GM21529 (cell line): ENCODE data around the gene SF3B5.
"Not testable (repeated sequence)": the region's sequence is repeated elsewhere in the genome, so short reads cannot be mapped to it uniquely, and the experiment has no call there.

Source experiments
- ATAC-seq: cut with Tn5 transposase; IDR thresholded peaks from one replicate; pipeline ENCODE4 v1.9.1; 2021; ENCODE audit not compliant: unreplicated experiment

SF3B5 gene

DNA sequence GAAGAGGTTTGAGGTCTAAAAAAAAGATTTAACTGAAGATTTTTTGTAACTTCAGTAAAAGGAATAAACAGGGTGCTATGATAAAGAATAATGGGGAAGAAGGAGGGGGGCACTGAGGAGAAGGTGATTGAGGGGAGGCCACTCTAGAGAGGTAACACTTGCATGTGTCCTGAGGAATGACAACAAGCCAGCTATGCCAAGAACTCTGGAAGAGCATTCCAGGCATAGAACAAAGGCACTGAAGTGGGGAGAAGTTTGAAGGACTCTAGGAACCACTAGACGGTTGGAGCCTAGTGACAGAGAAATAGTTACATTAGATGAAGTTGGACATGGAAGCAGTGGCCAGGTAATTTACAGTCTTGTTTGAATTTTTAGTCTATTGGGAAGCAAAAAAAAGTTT, 10.8 kb upstream of the SF3B5 start:
- ATAC-seq = no peak

DNA sequence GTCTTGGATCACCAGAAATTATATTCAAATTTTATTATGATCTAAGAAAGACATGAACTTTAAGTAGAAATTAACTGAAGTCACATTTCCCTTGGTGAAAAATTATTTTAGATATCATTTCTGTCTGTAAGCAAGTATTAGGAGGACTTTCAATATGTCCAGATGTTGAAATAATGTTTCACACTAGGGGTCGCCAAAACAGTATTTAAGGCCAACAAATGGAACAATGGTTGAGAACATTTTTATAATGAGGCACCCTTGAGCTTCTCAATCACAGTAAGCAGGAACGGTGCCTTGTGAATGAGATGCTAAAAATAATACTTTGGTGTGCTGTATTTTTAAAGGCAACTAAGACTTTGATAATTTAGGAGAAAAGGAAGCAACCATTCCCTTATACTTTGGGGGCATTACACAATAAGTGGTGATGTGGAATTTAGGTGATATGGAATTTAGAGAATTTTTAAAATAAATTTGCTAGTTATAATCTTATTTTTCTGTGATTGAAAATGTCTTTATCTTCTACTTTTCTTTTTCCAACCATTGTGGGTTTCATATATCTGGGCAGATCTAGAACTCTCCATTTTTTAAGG, 9.6 kb upstream of the SF3B5 start:
- peak; percentile 93 for ATAC-seq

DNA sequence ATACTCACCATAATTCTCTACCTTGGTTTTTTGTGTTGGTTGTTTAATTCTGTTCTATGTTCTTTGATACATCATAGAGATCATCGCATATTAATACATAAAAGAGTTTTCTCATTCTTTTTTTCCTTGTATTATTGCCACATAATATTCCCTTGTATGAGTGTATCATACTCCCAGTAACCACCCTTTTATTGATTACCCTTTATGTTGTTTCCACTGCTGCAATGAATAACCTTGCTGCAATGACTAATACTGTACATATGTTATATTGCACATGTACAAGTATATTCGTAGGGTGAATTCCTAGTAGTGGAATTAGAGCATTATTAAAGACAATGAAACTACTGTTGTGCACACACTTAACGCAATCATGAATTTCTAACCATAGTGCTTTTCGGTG, 9.1 kb upstream of the SF3B5 start:
- no peak for ATAC-seq

DNA sequence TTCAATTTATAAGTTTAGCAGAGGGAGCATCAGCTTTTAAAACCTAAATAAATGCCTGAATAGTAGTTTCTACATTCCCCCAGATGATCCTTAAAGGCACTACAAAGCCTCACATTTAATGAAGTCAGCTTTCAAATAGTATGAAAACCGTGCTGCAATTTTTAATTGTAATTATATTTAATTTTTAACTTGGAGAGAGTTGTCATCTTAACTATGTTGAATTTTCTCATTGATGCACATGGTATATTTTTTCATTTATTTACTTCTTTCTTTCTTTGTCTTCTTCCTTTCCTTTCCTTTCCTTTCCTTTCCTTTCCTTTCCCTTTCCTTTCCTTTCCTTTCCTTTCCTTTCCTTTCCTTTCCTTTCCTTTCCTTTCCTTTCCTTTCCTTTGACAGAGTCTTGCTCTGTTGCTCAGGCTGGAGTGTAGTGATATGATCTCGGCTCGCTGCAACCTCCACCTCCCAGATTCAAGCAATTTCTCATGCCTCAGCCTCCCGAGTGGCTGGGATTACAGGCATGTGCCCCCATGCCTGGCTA, 7.7 kb upstream of the SF3B5 start:
- no peak for ATAC-seq

DNA sequence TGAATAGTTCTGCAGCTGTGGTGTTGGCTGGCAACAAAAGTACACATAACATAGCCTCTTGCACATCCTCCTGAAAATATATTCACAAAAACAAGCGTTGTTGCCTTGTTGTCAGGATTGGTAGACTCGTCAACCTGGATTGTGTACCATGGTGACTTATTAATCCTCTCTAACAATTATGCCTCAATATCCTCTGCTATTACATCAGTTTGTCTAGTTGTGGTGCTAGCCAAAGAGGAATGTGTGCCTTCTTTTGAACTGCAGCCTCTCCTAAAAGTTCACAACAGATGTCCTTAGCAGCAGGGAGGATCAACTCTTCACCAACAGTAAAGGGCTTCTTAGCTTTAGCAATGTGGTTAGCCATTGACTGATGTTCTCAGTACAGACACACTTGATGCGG, 3.6 kb upstream of the SF3B5 start:
- no peak for ATAC-seq

DNA sequence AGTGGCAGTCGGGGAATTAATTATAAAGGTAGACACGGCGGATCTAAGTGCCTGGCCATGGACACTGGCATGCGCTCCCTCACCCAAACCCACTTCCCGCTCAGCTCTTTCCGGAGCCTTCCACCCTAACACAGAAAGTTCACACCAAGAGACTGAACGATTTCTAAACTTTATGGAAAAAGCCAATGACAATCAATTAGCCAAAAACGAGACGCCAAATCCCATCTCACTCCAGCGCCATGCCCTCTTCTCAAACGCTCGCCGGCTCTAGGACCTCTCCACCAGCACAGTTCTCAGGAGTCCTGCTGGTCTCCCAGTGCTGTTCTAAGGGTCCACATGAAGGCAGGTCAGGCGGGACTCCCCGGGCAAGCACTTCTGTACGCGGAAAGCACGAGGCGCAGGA, 641 bp downstream of the SF3B5 start:
- ATAC-seq = peak; percentile 0

DNA sequence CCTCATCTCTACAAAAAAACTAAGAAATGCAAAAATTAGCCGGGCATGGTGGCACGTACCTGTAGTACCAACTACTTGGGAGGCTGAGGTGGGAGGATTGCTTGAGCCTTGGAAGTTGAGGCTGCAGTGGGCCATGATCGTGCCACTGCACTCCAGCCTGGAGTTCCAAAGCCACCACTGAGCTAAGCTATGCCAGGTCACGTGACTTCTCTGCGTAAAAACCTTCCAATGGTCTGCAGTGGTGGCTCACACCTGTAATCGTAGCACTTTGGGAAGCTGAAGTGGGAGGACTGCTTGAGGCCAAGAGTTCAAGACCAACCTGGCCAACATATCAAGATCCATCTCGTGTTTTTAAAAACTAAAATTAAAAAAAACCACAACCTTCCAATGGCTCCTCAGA, 1.7 kb downstream of the SF3B5 start:
- ATAC-seq = no peak

DNA sequence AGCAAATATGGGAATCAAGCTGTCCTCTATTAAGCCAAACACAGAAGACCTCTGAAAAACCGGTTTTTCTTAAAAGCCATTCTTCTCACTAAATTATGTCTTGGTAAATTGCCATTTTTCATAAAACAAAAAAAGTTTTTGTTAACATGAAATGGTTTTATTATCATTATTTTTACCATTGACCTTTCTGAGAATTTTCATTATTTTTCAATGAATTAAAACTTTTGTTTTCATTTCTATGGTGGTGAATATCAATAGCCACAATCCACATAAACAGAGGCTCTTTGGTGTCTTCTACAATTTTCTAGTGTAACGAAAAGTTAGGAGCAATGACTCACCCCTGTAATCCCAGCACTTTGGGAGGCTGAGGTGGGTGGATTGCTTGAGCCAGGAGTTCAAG, 2.1 kb downstream of the SF3B5 start:
- ATAC-seq = no peak

DNA sequence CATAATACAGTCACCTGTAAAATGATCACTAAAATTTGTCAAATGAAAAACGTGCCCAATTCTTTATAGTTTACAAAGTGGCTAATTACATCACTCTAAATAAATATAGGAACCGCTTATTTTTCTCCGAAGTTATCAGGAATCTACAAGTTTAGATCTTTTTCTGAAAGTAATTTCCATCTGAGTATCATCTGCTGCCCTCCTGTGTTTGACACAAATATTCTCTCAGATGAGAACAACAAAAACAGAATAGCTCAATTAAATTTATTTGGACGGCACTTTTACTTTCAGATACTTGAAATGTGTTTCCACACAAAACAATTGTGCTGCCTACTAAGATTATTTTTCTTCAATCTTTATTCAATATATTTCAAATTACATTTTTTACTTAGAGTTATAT, 5.0 kb downstream of the SF3B5 start:
- no peak for ATAC-seq

DNA sequence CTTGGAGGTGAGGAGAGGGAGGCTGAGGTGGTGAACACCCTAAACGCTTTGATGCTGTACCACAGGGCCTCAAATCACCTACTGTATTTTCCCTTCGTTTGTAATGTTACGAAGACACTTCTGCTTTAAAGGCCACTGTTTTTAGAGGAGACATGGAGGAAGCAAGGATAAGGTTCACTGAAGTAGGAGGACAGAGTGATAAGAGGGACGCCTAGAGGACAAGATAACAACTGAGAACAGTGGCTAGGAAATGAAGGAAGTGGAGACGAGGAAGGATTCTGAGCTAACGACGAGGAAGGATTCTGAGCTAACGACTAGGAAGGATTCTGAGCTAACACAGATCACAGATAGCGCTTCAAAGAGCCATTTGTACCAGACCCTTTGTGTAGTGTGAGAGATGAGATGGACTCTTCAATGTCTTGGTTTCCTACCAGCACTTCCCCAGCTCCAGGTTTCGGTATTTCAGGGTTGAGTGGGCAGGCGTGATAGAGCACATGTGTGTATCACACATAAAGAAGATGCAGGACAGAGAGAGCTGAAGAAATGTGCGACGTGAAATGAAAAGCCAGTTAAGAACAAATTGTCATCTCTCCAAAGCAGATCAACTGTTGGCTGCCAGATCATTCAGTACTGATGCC, 7.5 kb downstream of the SF3B5 start:
- ATAC-seq = no peak

DNA sequence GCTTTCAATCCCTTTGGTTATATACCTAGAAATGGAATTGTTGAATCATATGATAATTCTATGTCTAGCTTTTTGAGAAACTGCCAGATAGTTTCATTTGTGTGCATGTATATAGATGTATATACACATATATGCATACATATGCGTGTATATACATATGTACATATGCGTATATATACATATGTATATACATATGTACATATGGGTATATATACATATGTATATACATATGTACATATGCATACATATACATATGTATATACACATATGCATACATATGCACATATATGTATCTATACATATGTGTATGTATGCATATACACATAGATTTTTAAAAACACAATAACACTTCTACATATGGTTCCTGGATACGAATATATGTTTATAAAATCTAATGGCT, 8.4 kb downstream of the SF3B5 start:
- ATAC-seq = no peak

DNA sequence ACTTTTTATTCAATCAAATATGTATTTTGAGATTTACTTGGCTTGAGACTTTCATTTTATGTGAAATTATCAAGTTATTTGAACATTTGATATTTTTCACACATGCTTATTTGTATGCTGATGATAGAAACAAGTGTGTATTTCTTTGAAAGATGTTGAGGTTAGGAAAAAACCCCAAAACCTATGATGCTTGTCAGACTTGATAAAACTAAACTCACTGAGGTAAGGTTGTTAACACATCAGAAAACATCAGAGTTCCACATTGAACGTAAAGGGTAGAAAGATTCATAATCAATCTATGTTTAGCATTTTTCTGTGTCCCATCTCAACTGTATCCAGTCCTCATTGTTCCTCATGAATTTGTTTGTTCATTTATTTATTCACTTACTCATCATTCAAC, 12.2 kb downstream of the SF3B5 start:
- no peak for ATAC-seq

DNA sequence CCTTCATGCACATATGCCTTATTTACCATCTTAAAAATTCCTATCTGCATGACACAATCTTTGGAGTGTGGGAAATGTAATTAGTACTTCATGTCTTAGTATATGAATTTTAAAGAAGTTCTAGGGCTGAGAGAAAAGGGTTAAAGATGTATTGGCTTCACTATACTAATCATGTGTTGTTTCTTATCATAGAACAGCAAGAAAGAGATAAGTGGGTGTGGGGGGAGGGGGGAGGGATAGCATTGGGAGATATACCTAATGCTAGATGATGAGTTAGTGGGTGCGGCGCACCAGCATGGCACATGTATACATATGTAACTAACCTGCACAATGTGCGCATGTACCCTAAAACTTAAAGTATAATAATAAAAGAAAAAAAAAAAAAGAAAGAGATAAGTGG, 13.0 kb downstream of the SF3B5 start:
- not testable (repeated sequence) for ATAC-seq

DNA sequence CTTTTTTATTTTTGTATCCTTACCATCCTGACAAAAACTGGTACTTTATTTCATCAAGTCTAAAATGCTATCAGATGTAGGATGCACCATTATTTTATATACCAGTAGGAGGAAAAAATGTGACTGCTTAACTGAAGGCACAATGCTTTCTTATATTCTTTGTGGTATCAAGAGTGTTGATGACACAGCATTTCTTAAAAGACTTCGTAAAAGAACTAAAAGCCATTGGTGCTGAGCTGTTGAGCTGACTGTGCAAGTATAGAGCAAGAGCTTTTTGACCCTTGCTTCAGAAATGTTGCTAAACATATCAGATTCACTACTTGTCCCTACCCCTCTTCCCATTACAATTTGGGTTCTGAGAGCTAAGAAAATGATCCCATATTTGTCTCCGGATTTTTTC, 17.5 kb downstream of the SF3B5 start:
- no peak for ATAC-seq

DNA sequence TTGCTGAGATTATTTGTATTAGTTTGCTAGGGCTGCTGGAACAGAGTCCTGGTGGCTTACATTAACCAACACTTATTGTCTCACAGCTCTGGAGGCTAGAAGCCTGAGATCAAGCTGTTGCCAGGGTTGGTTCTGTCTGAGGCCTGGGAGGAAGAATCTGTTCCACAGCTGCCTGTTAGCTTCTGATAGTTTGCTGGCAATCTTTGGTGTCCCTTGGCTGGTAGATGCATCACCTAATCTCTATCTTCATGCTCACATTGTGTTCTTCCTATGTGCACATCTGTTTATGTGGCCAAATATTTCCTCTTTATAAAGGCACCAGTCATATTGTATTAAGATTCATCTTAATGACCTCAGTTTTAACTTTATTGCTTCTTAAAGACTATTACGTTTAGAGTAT, 19.5 kb downstream of the SF3B5 start:
- no peak for ATAC-seq

DNA sequence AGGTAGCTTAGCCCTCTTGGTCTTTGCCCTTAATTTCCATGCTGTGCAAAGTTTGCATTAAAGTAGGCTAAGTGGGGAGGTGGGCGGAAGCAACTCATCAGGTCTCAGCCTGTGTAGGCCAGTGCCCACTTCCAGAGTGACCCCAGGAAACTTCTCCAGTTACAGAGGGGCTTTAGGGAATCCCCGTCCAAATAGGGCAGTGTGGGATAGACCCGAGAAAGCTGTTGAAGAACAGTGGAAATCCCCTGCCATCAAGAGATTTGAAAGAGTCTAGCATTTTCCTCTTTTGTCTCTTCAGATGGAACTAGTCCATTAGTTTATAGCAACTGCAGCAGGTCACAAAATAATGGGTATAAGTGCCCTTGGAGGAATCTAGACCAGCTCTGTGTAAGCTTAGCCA, 20.2 kb downstream of the SF3B5 start:
- peak; percentile 59 for ATAC-seq

DNA sequence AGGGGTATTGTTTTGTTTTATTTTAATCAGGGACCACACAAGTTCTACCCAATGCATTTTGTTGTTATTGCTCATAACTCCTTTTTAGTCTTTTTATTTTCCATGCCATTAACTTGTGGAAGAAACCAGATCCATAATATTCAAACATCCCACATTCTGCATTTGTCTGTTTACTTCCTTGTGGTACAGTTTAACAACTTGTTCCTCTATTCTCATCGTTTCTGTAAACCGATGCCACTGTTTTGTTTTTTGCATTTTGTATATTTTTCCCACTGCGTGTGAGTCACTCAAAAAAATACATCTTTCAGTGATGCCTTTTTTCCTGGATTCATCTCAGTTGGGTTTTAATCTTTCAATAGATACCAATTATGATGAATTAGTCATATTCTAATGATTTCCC, 22.3 kb downstream of the SF3B5 start:
- ATAC-seq = no peak

DNA sequence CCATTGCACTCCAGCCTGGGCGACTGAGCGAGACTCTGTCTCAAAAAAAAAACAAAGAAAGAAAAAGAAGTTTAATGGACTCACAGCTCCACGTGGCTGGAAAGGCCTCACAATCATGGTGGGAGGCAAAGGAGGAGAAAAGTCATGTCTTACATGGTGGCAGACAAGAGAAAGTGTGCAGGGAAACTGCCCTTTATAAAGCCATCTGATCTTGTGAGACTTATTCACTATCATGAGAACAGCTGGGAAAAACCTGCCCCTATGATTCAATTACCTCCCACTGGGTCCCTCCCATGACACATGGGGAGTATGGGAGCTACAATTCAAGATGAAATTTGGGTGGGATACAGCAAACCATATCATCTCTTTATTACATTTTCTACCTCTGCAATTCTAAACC, 25.9 kb downstream of the SF3B5 start:
- no peak for ATAC-seq

DNA sequence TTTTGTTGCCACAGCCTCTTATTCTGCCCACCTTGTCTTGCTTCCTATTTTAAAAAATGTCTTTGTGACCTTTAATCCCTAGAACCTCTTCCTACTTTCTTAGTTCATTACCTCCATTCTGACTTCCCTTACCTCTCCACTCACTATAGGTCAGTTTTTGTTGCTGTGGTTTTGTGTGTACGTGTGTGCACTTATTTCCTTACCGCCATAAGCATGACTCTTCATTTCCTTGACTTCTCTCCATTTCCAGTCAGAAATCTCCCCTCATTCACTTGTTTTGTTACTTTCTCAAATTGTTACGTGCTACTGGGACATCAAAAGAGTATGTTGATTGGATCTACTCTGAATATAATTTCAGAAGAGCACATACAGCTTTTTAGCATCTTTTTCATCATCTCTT, 26.6 kb downstream of the SF3B5 start:
- no peak for ATAC-seq

DNA sequence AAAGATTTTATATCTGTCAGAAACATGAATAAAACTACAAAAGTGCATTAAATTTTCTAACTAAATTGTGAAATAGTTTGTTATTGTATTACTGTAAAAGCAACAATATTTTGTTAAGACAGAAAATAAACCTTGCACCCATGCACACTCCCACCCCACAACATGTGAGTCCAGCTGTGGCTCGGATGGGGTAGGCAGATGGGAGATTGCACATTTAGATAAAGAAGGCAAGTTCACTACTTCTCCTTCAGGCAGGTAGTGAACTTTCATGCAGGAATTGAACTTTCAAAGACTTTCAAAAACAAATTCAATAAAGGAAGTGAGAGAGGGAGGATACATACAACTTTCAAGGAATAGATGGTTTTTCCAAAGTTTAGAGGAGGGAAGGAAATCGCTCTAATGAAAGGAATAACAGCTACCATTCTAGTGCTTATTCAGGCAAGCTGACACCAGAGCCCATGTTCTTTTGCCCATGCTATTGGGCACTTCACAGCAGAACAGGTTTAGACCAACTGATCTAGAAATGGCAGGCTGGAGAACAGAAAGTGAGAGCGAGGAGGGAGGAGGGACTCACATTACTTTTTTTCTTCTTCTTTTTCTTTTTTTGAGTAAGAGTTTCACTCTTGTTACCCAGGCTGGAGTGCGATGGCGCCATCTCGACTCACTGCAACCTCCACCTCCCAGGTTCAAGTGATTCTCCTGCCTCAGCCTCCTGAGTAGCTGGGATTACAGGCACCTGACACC, 28.5 kb downstream of the SF3B5 start:
- ATAC-seq = peak; percentile 38

DNA sequence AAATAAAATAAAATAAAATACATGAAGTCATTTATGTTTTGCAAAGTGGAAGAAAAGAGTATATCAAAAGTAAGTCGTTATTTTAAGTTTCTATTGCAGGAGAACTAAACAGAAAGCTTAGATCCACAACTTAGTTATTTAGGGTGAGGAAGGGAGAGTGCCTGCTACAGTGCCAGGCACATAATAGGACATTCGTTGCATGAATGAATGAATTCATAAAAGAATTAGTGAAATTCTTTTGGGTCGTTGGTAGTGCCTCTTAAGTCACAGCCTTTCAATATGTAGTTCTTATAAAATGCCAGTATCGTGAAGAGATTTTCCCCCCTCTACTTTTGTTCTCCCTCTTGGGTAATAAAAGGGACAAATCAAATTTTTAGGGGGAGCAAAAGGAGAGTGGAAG, 29.1 kb downstream of the SF3B5 start:
- no peak for ATAC-seq

DNA sequence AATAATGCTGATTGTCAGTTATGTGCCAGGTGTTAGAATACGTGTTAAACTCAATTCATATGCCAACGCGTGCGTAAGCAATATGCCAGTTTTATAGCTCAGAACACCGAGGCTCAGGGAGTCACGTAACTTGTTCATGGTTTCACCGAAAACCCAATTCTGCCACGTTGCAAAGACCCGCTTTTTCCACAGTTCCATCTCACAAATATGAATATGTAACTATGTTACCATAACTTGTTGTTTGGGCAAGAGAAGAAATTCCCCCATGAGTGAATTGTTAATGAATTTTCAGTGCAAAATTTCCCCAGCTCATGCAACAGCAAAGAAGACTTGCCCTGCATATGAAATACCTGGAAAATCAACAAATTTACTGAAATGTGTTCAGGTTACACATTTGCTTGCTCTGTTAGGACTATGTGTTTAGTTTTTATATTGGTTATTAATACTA, 30.1 kb downstream of the SF3B5 start:
- ATAC-seq = peak; percentile 3
